Middle frontal gyrus (tissue), 1 donor: ENCODE results near the gene MPV17.
"Not testable (repeated sequence)": the region's sequence is repeated elsewhere in the genome, so short reads cannot be mapped to it uniquely, and the experiment has no call there.

Source experiments
- DNase-seq: peaks from one replicate; pipeline ENCODE4 v3.0.0-alpha.2; 2015; ENCODE audit warnings: low spot score; ENCODE audit errors: extremely low spot score

Gene MPV17

DNA sequence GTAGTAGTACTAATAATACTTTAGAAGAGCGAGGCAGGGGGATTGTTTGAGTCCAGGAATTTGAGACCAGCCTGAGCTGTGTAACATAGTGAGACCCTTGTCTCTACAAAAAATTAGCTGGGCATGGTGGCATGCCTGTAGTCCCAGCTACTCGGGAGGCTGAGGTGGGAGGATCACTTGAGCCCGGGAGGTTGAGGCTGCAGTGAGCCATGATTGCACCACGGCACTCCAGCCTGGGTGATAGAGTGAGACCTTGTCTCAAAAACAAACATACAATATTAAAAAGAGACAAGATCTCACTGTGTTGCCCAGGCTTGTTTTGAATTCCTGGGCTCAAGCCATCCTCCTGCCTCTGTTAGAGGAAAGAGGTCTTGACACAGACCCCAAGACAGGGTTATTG is 22.3 kb downstream of the MPV17 start:
- not testable (repeated sequence) for DNase-seq

DNA sequence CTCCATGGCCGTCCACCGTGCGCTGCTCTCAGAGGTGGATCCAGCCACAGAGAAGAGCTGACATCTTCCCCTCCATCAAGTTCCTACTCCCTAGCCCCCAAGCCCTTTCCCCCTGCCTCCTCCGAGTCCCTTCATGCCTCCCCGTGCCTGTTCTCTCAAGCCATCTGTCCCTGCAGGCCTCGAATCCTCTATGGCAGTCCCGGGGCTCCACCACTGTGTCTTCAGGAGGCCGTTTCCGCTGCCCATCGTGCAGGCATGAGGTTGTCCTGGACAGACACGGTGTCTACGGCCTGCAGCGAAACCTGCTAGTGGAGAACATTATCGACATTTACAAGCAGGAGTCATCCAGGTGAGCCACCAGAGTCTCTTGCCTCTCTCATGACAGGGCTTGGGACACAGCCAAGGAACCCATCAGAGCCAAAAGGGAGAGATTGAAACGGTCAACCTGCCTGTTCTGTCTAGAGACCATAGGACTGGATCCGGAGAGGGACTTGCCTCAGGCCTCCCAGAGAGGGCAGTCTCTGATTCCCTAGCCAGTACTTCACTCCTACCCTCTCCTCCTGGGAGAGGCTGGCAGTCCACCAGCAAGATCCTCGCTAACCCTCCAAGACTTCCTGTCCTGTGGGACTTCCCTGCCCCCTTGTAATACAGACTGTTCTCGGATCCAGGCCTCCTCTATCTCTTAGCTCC is 24.4 kb downstream of the MPV17 start:
- no peak for DNase-seq

DNA sequence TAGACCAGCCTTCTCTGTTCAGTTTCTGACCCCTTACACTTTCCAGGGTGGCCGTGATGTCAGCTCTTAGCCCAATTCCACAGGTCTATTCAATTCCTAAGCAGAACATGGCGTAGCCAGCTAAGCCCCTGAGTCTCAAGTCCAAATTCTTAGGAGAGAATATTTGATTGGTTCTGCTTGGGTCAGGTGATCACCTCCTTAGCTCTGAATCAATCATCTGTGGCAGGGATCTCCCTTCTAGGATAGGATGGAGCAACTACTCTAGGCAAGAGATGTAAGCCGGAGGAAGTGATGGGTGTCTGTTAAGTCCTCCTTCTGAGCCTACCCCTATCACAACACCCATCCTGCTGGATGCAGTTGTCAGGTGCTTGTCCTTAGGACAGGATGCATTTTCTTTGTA is 25.7 kb downstream of the MPV17 start:
- DNase-seq, result no peak

DNA sequence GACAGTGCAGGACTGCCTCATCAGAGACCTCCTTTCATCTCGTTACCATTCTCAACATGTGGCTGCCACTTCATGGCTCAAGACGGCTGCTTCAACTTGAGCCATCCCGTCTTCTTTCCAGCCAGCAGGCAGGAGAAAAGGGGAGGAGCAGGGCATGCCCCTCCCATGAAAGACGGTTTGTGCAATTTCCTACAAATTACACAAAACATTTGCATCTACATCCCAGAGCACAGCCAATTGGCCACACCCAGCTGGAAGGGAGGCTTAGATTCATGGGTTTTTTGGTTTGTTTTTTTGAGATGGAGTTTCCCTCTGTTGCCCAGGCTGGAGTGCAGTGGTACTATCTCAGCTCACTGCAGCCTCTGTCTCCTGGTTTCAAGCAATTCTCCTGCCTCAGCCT is 26.4 kb downstream of the MPV17 start:
- no peak for DNase-seq

DNA sequence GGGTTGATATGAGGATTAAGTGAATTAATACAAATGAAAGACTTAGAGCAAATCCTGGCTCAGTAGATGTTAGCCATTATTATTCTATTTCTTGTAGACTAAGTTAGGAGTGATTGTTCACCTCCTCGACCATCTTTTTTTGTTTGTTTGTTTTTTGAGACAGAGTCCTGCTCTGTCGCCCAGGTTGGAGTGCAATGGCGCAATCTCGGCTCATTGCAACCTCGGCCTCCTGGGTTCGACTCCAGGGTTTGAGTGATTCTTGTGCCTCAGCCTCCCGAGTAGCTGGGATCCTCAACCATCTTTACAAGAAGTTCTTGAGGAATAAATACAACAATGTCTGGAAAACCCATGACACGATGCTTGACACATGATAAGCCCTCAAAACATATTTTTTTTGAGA is 28.0 kb downstream of the MPV17 start:
- DNase-seq, result no peak

DNA sequence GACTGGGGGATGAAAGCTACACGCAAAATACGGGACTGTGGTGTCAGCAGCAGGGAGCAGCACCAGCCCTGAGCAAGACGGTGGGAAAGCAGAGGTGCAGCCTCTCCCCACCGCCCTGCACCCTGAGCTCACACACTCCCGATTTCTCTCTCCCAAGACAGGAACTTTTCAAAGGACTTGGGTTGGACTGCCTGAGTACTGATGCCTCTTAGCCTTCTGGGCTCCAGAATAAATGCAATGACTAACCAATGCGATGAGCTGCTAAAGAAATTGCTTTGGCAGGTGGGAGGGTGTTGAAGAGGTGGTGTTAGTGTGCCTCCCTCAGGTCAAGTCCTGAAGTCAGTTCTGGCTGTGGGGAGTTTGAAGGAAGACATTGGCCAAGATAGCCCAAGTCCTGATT is 31.0 kb downstream of the MPV17 start:
- DNase-seq, result no peak

DNA sequence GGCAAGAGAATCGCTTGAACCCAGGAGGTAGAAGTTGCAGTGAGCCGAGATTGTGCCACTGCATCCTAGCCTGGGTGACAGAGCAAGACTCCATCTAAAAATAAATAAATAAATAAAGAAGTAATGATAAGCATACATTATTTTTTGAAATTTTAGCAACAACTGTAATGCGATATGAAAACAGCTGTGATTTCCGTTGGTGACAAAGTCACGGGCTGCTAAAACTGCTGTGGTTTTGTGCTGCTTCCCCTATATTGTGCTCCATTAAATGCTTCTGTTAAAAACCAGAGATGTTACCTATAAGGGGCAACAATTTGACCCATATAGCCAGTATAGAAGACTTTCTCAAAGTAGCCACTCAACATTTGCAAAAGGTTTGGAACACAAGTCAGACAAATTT is 32.3 kb downstream of the MPV17 start:
- DNase-seq, result no peak

DNA sequence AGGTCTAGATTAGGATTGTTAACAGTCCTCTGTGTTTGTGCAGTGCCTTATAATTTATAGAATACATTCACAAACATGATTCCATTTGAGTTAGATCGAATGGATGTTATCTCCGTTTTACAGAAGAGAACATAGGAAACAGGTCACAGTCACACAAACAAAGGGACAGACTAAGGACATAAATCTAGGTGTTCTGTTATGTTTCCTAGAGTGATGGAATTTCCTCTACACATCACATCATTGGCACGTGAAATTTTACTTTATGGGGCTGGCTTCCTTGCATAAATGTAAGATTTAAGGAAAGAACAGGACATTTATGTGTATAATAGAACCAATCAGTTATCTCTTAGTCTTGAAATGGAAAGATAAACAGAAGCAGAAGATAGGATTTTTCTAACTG is 34.3 kb downstream of the MPV17 start:
- DNase-seq, result no peak

DNA sequence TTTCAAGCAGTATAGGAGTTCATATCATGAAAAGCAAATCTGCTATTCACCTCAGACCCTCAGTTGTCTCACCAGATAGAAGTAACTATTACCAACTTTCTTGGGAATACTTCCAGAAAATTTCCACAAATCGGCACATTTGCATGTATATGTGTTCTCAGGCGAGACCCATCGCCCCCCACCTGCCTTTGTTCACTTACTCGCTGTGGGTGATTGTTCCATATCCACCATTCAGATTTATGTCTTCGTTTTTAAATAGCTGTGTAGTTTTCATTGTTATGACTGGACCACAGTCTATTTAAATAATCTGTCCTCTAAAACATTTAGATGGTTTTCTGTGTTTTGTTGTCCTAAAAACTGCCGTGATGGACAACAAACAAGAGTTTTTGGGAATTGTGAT is 37.4 kb downstream of the MPV17 start:
- no peak for DNase-seq

DNA sequence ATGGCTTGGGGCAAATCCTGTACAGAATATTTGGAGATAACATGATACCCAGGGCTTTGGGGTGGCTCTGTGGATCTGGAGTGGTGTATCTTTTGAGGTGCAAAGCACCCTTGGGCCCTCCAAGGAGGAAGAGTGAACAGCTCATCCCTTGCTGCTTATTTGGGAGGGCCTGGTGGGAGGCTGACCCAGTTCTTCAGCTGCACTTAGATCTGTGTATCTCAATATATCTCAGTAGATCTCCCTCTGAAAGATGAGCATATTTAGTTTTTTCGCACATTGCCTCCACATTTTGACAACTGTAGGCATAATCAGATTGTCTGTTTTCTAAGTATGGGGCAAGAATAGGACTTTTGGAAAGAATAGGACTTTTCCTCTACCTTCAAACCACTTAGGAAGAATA is 37.9 kb downstream of the MPV17 start:
- DNase-seq, result peak; percentile 47

DNA sequence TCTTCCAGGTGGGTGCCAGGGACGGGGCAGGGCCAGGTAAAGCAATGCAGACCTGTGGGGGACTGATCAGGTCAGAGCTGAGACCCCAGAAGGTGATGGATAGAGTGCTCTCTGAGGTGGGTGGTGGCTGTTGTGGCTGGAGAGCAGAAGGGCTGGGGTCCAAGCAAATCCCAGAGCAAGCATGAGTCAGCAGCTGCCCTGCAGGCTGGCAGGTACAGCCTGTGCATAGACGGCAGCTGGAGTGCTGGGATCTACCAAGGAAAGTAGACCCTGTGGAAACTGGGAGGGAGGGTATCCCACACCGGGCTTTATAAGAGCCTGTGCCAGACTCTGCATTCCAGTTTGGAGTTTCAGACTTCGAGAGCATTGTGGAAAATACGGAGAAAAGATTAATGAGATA is 40.0 kb downstream of the MPV17 start:
- DNase-seq, result no peak

DNA sequence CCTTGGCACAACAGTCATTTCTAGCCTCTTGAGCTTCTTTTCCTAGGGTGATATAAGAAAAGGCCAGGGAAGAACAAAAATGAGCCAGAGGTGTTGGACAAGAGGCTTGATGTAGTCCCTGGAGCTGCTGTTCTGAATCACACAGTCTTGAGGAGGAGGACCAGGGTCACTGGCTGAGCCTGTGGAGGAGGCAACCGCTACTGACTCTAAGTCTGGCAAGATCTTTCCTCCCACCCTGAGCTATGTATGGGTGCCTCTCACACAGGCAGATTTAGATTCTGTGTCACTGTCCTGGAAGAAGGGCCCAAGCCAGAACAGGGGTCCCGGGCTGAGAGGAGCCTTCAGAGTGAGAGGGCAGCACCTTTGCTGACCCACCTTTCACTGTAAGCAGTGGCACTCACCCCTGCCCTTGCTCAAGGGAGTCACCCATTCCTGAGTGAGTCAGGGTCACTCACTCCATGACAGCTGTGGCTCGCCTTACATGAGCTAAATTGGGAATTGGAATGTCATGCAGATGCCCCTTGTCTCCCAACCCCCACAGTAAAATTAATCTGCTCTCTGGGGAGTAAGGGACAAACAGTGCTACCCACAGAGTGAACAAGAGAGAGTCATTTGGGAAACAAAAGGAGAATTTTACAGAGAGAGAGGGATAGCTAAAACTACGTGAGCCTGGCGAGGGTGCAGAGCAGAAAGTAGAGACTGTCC is 40.9 kb downstream of the MPV17 start, which contains the start of gene TRIM54:
TSS of gene TRIM54 (plus strand) at position 575 of the 705 bp plus-strand sequence. CDS start 303 bp downstream, outside the sequence.
- no peak for DNase-seq

DNA sequence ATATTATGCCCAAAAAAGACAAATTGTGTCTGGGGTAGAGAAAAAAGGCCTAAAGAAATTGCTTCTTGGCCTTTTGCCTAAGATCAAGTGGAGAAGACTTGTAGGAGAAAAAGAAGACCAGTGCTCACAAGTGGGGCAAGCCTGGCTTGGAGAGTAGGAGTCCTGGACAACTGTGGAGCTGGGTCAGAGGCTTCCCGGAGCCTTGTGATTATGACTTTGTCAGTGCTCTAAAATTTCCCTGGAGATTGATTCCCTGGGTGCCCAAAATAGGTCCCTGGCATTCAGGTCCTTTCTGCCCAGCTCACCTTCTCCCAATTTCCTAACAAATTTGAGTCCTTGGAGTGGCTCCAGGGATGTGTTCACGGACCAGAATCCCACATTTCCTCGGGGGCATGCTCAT is 41.5 kb downstream of the MPV17 start:
- DNase-seq, result no peak

DNA sequence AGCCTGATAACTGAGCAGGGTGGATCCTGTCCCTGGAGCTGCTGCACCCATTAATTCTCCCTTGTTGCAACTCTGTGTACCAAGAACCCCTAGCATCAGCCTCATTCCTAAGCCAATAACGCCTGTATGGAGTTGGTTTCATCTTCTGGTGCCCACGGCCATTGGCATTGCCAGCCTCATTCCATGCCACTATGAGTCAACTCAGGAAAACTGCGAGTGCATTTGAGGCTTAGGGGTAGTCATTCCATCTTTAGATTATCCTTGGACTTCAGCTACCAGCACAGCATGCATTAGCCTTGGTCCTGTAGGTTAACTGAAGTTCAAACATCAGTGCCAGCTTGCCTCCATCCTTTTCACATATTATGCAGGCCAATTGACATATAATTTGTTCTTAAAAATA is 42.1 kb downstream of the MPV17 start:
- DNase-seq, result no peak

DNA sequence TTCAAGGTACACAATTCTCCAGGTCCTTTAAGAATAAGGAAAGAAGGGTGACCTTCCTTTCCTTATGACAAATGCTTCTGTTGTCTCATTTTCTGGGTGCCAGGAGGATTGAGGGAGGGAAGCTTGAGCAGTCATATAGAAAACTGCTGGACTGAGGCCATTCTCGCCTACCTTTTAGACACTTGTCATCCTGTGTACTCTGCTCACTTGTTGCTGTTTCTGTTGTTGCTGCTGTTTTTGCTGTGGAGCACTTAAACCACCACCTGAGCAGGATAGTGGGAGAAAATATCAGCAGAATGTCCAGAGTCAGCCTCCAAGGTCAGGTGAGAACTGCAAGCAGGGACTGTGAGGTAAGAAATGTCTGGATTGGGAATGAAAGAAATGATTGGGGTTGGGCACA is 44.9 kb downstream of the MPV17 start:
- DNase-seq, result no peak

DNA sequence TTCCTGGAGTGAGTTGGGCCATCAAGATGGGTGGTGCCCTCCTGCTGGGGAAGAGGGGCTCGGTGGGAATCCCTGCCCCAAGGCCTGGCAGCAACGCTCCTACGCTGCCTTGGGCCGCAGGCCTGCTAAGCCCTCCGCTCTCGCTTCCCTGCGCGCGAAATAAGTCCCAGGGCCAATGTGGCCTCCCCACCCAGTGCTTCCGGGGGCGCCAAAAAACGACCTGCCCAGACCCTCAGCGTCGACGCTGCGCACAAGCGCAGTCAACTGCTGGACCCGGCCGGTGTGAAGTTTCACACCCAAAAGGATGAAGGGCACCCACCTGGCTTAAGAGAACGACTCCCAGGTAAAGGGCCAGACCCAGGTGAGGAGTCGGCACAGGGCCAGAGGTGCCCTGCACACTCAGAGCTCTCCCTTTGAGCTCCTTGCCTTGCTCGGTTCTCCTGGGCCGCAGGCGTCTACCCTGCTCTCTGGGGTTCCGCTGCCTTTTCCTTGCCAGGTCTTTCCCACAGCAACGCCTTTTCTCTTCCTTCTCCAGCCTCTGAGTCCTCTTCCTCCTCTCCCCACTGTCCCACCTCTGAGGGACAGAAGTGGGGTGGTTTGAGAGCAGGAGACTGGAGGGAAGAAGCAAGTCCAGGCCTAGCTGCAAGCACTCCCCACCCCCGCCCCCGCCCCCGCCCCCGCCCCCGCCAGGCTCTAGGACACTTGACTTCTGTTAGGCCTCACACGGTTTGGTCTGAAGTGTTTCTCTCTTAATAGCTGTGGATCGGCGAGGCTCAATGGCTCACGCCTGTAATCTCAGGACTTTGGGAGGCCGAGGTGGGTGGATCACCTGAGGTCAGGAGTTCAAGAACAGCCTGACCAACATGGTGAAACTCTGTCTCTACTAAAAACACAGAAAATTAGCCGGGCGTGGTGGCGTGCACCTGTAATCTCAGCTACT is 47.4 kb downstream of the MPV17 start, which contains the start of gene DNAJC5G:
TSS of gene DNAJC5G (plus strand) at position 223 of the 940 bp plus-strand sequence. CDS start 1,296 bp downstream, outside the sequence.
- DNase-seq, result no peak

DNA sequence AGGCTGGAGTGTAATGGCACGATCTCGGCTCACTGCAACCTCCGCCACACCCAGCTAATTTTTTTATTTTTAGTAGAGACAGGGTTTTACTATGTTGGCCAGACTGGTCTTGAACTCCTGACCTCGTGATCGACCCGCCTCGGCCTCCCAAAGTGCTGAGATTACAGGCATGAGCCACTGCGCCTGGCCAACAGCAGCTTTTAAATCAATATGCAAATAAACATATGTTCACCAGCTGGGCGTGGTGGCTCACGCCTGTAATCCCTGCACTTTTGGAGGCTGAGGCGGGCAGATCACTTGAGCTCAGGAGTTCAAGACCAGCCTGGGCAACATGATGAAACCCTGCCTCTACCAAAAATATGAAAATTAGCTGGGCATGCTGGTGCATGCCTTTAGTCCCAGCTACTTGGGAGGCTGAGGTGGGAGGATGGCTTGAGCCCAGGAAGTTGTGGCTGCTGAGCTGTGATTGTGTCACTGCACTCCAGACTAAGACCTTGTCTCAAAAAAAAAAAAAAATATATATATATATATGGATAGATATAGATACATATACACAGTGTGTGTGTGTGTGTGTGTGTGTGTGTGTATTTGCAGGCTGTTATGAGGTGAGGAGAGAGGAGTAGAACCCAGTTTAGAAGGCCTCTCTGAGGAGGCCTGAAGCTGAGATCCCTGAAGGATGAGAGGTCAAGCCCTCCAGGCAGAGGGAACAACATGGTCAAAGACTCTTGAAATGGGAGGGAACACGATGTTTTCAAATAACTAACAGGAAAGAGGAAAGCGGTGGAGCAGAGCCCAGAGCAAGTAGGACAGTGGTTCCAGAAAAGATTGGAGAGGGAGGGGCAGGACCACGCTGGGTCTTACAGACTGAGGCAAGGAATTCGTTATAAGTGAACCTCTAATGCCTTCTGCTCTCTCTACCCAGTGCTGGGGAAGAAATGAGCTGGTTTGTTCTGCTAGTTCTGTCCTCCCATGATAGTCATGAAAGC is 50.1 kb downstream of the MPV17 start:
- not testable (repeated sequence) for DNase-seq

DNA sequence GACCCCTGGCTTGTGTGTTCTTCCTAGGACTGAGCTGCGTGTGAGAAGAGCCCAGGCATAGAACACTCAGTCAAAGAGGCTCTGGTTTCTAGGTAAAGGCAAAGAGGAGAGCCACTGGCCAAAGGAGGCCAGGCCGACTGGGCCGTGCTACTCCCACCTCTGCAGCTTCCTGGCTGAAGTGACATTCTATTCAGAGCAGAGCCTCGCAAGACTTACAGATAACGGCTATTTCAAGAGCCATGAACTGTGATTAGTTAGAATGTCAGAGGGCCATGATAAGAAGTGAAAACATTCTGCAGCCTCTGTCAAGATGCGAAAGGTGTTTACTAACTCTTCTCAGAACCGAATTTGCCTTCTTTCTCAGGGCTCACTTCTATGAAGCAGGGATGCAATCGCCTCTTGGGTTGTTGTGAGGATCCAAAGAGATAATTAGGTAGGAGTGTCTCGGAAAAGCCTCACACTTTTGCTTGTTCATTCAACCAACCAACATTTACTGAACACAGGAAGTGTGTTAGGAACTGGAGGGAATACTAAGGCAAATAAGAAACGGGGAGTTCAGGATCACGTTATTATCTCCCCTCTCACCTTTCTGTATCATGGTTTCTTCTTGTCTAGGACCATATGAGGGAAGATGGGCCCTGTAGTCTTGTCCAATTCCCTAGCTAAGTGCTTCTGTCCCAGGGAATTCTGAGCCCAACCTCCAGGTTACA is 51.1 kb downstream of the MPV17 start:
- DNase-seq, result no peak

DNA sequence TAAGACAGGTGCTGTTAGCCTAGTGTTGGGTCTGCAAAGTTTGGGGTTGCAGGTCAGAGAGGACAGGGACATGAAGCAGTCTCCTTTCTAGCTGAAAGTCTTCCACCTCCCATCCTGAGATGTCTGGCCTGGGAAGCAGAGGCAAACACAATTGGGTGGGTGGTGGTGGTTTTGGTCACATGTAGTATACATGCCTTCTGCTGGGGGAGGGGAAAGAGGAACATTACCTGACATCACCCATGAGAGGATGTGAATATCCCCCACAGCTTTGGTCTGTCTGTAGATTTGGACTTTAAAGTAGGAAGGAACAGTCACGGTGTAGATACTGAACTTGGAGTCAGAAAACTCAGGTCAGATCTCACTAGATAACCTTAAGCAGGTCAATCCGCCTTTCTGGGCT is 52.2 kb downstream of the MPV17 start:
- DNase-seq, result no peak

DNA sequence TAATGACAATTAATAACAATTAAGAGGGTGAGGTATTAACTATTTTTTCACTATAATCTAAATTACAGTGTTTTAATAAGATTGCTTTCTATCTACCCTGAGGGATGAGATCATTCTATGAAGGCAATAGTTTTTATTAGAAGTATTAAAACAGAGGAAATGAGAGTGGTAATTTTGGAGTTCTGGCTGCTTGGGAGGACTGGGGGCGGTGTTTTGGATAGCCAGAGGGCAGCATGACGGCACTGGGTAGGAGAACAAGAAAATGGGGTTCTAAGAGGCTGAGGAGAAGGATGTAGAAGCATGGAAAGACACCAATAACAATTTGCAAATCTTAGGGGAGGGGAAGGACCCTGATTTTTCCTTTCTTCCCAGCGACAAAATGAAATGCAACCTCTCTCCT is 52.8 kb downstream of the MPV17 start:
- DNase-seq, result no peak
